Measurements from ENCODE around the gene SDE2. TPM values are rescaled to one million over a fixed set of nuclear protein-coding genes. Genes with fewer than 3 reads are reported as not detected.

The SDE2 gene
- total RNA-seq, 4 donors from 2014 or later = 16.1 to 27.3 (median 23.6) TPM

GRCh38 chr1:225980005-225980836 is 18.9 kb downstream of the SDE2 start:
- no peak for TF ChIP-seq CTCF (IDR thresholded peaks at IDR 0.05; ENCODE audit: low read depth)

GRCh38 chr1:225979421-225979820 is 19.7 kb downstream of the SDE2 start:
- no peak for TF ChIP-seq CTCF (IDR thresholded peaks at IDR 0.05; ENCODE audit: low read depth)

GRCh38 chr1:225977937-225978748 is 21.0 kb downstream of the SDE2 start:
- TF ChIP-seq CTCF (IDR thresholded peaks at IDR 0.05; ENCODE audit: low read depth) = no peak

- no peak for TF ChIP-seq CTCF (IDR thresholded peaks at IDR 0.05; ENCODE audit: low read depth)
Observed at GRCh38 chr1:225974454-225974853, 24.7 kb downstream of the SDE2 start.

GRCh38 chr1:225973158-225973557 is 26.0 kb downstream of the SDE2 start:
- no peak for TF ChIP-seq CTCF (IDR thresholded peaks at IDR 0.05; ENCODE audit: low read depth)

GRCh38 chr1:225972344-225973152 is 26.6 kb downstream of the SDE2 start:
- TF ChIP-seq CTCF (IDR thresholded peaks at IDR 0.05; ENCODE audit: low read depth) = no peak
